A673 (cell line): Measurements from ENCODE around the gene RAPGEF5. TPM values are rescaled to one million over a fixed set of nuclear protein-coding genes. Genes with fewer than 3 reads are reported as not detected.

Experiments
- BruUV-seq: library from RNA; stranded (reverse); fragments of 400-500 nt; replicated peaks from 2 replicates; lab custom pipeline; 2021; lab: Mats Ljungman, UMichigan
- CTCF ChIA-PET: fragments of 300-600 bp; sonication (Branson Sonifier 250); formaldehyde crosslinking; loops from one replicate; lab custom pipeline; 2022; ENCODE audit warnings: antibody characterized with exemption; lab: Charles Lee
- POLR2A ChIA-PET: fragments of 300-600 bp; sonication (Branson Sonifier 250); formaldehyde crosslinking; loops from one replicate; lab custom pipeline; 2022; ENCODE audit warnings: antibody characterized with exemption; ENCODE audit not compliant: low non-redundant PET; lab: Charles Lee
- DNase-seq: peaks from one replicate; pipeline ENCODE4 v3.0.0-alpha.2; 2015; ENCODE audit warnings: low spot score
- H3K27ac ChIP-seq: fragments of 200-600 bp; sonication (generic); 2 replicates; pipeline ENCODE4 v1.5.1; 2016; ENCODE audit warnings: mixed run types, low read depth, mild to moderate bottlenecking, mixed read lengths, antibody characterized with exemption, low read length; ENCODE audit not compliant: poor library complexity, severe bottlenecking
- H3K27me3 ChIP-seq: fragments of 200-600 bp; sonication (generic); replicated peaks from 2 replicates; pipeline ENCODE4 v1.6.1; 2017; ENCODE audit warnings: mixed run types, low read depth, mild to moderate bottlenecking, mixed read lengths, antibody characterized with exemption, low read length; ENCODE audit not compliant: insufficient read depth, poor library complexity
- H3K36me3 ChIP-seq: fragments of 200-600 bp; sonication (generic); 2 replicates; pipeline ENCODE4 v1.6.1; 2016; ENCODE audit warnings: mixed run types, mild to moderate bottlenecking, mixed read lengths, antibody characterized with exemption, low read length; ENCODE audit not compliant: insufficient read depth, poor library complexity, severe bottlenecking
- H3K4me1 ChIP-seq: fragments of 200-600 bp; sonication (generic); 2 replicates; pipeline ENCODE4 v1.6.1; 2017; ENCODE audit warnings: mixed run types, mild to moderate bottlenecking, mixed read lengths, antibody characterized with exemption, low read length; ENCODE audit not compliant: insufficient read depth, poor library complexity, severe bottlenecking
- H3K4me3 ChIP-seq: fragments of 200-600 bp; sonication (generic); 2 replicates; pipeline ENCODE4 v1.5.1; 2016; ENCODE audit warnings: low read depth, mixed run types, mild to moderate bottlenecking, mixed read lengths, low read length; ENCODE audit not compliant: poor library complexity, severe bottlenecking
- H3K9me3 ChIP-seq: fragments of 200-600 bp; sonication (generic); 2 replicates; pipeline ENCODE4 v1.6.1; 2016; ENCODE audit warnings: mixed run types, low read depth, mild to moderate bottlenecking, mixed read lengths, antibody characterized with exemption, low read length; ENCODE audit not compliant: poor library complexity, severe bottlenecking
- CTCF ChIP-seq: fragments of 300-800, 200-600 bp; sonication (generic); conservative IDR thresholded peaks from 2 replicates; pipeline ENCODE4 v1.5.1; 2017; ENCODE audit warnings: low read depth, mild to moderate bottlenecking, antibody characterized with exemption, low read length, moderate library complexity, mixed read lengths
- EZH2 ChIP-seq: fragments of 200-600 bp; sonication (generic); IDR thresholded peaks from 2 replicates; pipeline ENCODE4 v1.6.1; 2017; ENCODE audit warnings: borderline replicate concordance, low read depth, mild to moderate bottlenecking, mixed read lengths, antibody characterized with exemption, low read length; ENCODE audit not compliant: poor library complexity, severe bottlenecking
- intact Hi-C: fragments of 100-400 bp; cut with micrococcal nuclease; formaldehyde crosslinking; loops from one replicate; pipeline ENCODE4 v1.10.0; 2022; ENCODE audit not compliant: unreplicated experiment
- total RNA-seq: library from RNA; stranded (reverse); gene quantifications from 2 replicates; pipeline ENCODE4 v1.2.3, GENCODE V29; 2021

RAPGEF5 gene
- total RNA-seq, 1 experiment from 2014 or later = 10.7 TPM

DNA sequence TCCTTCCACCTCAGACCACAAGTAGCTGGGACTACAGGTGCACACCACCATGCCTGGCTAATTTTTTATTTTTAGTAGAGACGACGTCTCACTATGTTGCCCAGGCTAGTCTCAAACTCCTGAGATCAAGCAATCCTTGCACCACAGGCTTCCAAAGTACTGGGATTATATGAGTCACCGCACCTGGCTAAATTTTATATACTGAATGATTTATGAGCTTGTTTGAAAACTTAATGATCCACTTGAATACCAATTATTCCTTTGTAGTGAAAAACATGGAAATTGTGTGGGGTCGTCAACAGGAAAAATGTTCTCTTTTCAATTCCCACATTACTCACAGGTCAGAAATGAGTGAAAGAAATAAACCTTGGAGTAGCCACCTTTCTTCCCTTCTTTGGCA is 31.3 kb downstream of the RAPGEF5 start:
- Histone ChIP-seq H3K4me3 (no peak overlapping the region), H3K4me1 (peaks cover 3% of the 10 kb centered on the region), H3K27me3 (no peaks in the 10 kb centered on the region), H3K27ac (no peak overlapping the region), H3K36me3 (no peaks in the 10 kb centered on the region), H3K9me3 (no peaks in the 10 kb centered on the region)
- ChIA-PET CTCF (no interaction called here), POLR2A (no interaction called here)
- intact Hi-C loops = no loop called here
- no peak for DNase-seq
- BruUV-seq = no TSS peak
- TF ChIP-seq EZH2 (no peak), CTCF (no peak)

DNA sequence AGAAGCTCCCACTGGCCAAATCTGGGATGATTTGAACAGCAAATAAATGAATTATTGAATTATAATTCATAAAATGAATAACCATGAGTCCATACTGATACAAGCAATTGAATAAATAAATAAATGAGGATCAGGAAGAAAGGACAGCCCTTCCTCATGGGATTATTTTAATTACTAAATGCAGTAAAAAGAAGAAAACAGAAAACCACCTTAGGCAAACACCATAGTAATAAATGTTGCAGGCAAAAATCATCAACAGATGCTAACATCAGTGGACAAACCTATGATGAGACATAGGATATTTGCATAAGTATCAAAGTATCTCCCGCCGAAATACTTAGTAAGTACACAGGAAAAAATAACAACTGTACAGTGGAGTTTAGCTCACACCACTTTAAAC is 33.2 kb downstream of the RAPGEF5 start:
- BruUV-seq = no TSS peak
- DNase-seq = no peak
- Histone ChIP-seq H3K36me3 (no peaks in the 10 kb centered on the region), H3K4me1 (peaks cover 23% of the 10 kb centered on the region), H3K4me3 (no peak overlapping the region), H3K27ac (no peak overlapping the region), H3K9me3 (no peaks in the 10 kb centered on the region), H3K27me3 (no peaks in the 10 kb centered on the region)
- intact Hi-C loops = no loop called here
- CTCF ChIA-PET = no interaction called here
- TF ChIP-seq EZH2 (no peak), CTCF (no peak)
- POLR2A ChIA-PET = no interaction called here

- peaks cover 26% of the 10 kb centered on the region for H3K4me1 ChIP-seq
- H3K27me3 ChIP-seq = no peaks in the 10 kb centered on the region
- DNase-seq = no peak
- BruUV-seq = no TSS peak
- H3K4me3 ChIP-seq = no peak overlapping the region
- H3K36me3 ChIP-seq = no peaks in the 10 kb centered on the region
- ChIA-PET POLR2A (no interaction called here), CTCF (no interaction called here)
- no peak for TF ChIP-seq CTCF
- no peak for TF ChIP-seq EZH2
- intact Hi-C loops = no loop called here
- peak overlapping the region; percentile 57 for H3K27ac ChIP-seq
- no peaks in the 10 kb centered on the region for H3K9me3 ChIP-seq
Measured at GRCh38 chr7:22320416-22320815, 36.5 kb downstream of the RAPGEF5 start.
